ENCODE measurements around the gene ATP6V1G3.
A peak's percentile ranks its signal among the peaks of the same experiment; 100 is the strongest.
"Not testable (repeated sequence)": the region's sequence is repeated elsewhere in the genome, so short reads cannot be mapped to it uniquely, and the experiment has no call there.

ATP6V1G3 gene

GRCh38 chr1:198540580-198540979 is at the start of gene ATP6V1G3:
TSS of gene ATP6V1G3 (minus strand) at chr1:198540680. CDS start at chr1:198540650, 30 bp downstream.
- DNase-seq (ENCODE audit: low read depth in 2 of 2) = no peak

GRCh38 chr1:198588845-198589244 is 48.4 kb upstream of the ATP6V1G3 start:
- no peak for DNase-seq (ENCODE audit: low read depth in 2 of 2)

GRCh38 chr1:198584163-198584562 is 43.7 kb upstream of the ATP6V1G3 start:
- no peak for DNase-seq (ENCODE audit: low read depth in 2 of 2)

GRCh38 chr1:198583209-198583802 is 42.8 kb upstream of the ATP6V1G3 start:
- not testable (repeated sequence) for DNase-seq (ENCODE audit: low read depth in 2 of 2)

GRCh38 chr1:198577444-198577843 is 37.0 kb upstream of the ATP6V1G3 start:
- no peak for DNase-seq (ENCODE audit: low read depth in 2 of 2)

GRCh38 chr1:198575798-198576641 is 35.5 kb upstream of the ATP6V1G3 start:
- DNase-seq (ENCODE audit: low read depth in 2 of 2) = no peak

- no peak for DNase-seq (ENCODE audit: low read depth in 2 of 2)
Measured at GRCh38 chr1:198575292-198575691, 34.8 kb upstream of the ATP6V1G3 start.

GRCh38 chr1:198574325-198574724 is 33.8 kb upstream of the ATP6V1G3 start:
- DNase-seq (ENCODE audit: low read depth in 2 of 2) = no peak

- no peak for DNase-seq (ENCODE audit: low read depth in 2 of 2)
Measured at GRCh38 chr1:198564716-198565115, 24.2 kb upstream of the ATP6V1G3 start.

GRCh38 chr1:198564157-198564556 is 23.7 kb upstream of the ATP6V1G3 start:
- DNase-seq (ENCODE audit: low read depth in 2 of 2) = no peak

GRCh38 chr1:198563583-198563982 is 23.1 kb upstream of the ATP6V1G3 start:
- DNase-seq (ENCODE audit: low read depth in 2 of 2) = no peak

- DNase-seq (ENCODE audit: low read depth in 2 of 2) = no peak
Measured at GRCh38 chr1:198560161-198560560, 19.7 kb upstream of the ATP6V1G3 start.

GRCh38 chr1:198559362-198559761 is 18.9 kb upstream of the ATP6V1G3 start:
- DNase-seq (ENCODE audit: low read depth in 2 of 2) = no peak

GRCh38 chr1:198558402-198558801 is 17.9 kb upstream of the ATP6V1G3 start:
- no peak for DNase-seq (ENCODE audit: low read depth in 2 of 2)

- DNase-seq (ENCODE audit: low read depth in 2 of 2) = peak; percentile 9 to 48
Measured at GRCh38 chr1:198556971-198557370, 16.5 kb upstream of the ATP6V1G3 start.

- no peak for DNase-seq (ENCODE audit: low read depth in 2 of 2)
Measured at GRCh38 chr1:198552668-198553416, 12.4 kb upstream of the ATP6V1G3 start.

GRCh38 chr1:198550941-198551524 is 10.6 kb upstream of the ATP6V1G3 start:
- DNase-seq (ENCODE audit: low read depth in 2 of 2) = no peak

- DNase-seq (ENCODE audit: low read depth in 2 of 2) = no peak
Measured at GRCh38 chr1:198549866-198550265, 9.4 kb upstream of the ATP6V1G3 start.

- no peak for DNase-seq (ENCODE audit: low read depth in 2 of 2)
Measured at GRCh38 chr1:198548890-198549289, 8.4 kb upstream of the ATP6V1G3 start.

GRCh38 chr1:198545156-198545555 is 4.7 kb upstream of the ATP6V1G3 start:
- DNase-seq (ENCODE audit: low read depth in 2 of 2) = no peak

- DNase-seq (ENCODE audit: low read depth in 2 of 2) = no peak
Measured at GRCh38 chr1:198544265-198544664, 3.8 kb upstream of the ATP6V1G3 start.

GRCh38 chr1:198543670-198544260 is 3.3 kb upstream of the ATP6V1G3 start:
- DNase-seq (ENCODE audit: low read depth in 2 of 2) = no peak

Measured in stimulated activated CD4-positive, alpha-beta T cell treated with anti-CD3 and anti-CD28 coated beads, Interleukin-12 subunit alpha, Interleukin-12 subunit beta, amount 100 ng/mL, for 24 hours (primary cell).